Neural cell (in vitro differentiated cells): Measurements from ENCODE around the gene SLC5A5. TPM values are rescaled to one million over a fixed set of nuclear protein-coding genes. Genes with fewer than 3 reads are reported as not detected.
A peak's percentile ranks its signal among the peaks of the same experiment; 100 is the strongest.

Experiments
- H2AFZ ChIP-seq: fragments of 200-600, 300-800 bp; sonication (generic), shearing (Covaris generic); 2 replicates; pipeline ENCODE4 v1.6.0; 2014; ENCODE audit warnings: low read depth, mild to moderate bottlenecking, antibody characterized with exemption, low read length, moderate library complexity
- H3F3A ChIP-seq: fragments of 200-600 bp; shearing (Covaris generic); 2 replicates; pipeline ENCODE4 v1.6.1; 2016; ENCODE audit warnings: mild to moderate bottlenecking, moderate library complexity, mixed read lengths, antibody characterized with exemption, low read length; ENCODE audit not compliant: insufficient read depth, poor library complexity, severe bottlenecking
- H3K27ac ChIP-seq: fragments of 200-600, 300-800 bp; sonication (generic), shearing (Covaris generic); 2 replicates; pipeline ENCODE4 v1.5.1; 2014; ENCODE audit warnings: mild to moderate bottlenecking, low read length, moderate library complexity
- H3K27me3 ChIP-seq: fragments of 300-800, 200-600 bp; sonication (generic), shearing (Covaris generic); 2 replicates; pipeline ENCODE4 v1.6.0; 2014; ENCODE audit warnings: mild to moderate bottlenecking, low read depth, low read length, moderate library complexity; ENCODE audit not compliant: insufficient read depth
- H3K36me3 ChIP-seq: fragments of 300-800, 200-600 bp; sonication (generic), shearing (Covaris generic); 2 replicates; pipeline ENCODE4 v1.5.1; 2014; ENCODE audit warnings: mild to moderate bottlenecking, antibody characterized with exemption, low read length, moderate library complexity; ENCODE audit not compliant: insufficient read depth
- H3K4me2 ChIP-seq: fragments of 300-800, 200-600 bp; sonication (generic), shearing (Covaris generic); 2 replicates; pipeline ENCODE4 v1.6.0; 2014; ENCODE audit warnings: mild to moderate bottlenecking, low read length
- H3K4me3 ChIP-seq: fragments of 300-800, 200-600 bp; sonication (generic), shearing (Covaris generic); 2 replicates; pipeline ENCODE4 v1.5.1; 2014; ENCODE audit warnings: mild to moderate bottlenecking, low read length, moderate library complexity
- H3K79me2 ChIP-seq: fragments of 200-600 bp; shearing (Covaris generic); replicated peaks from 2 replicates; pipeline ENCODE4 v1.6.0; 2014; ENCODE audit warnings: mild to moderate bottlenecking, low read length, moderate library complexity; ENCODE audit not compliant: insufficient read depth
- H3K9ac ChIP-seq: fragments of 300-800, 200-600 bp; sonication (generic), shearing (Covaris generic); 2 replicates; pipeline ENCODE4 v1.6.1; 2016; ENCODE audit warnings: mild to moderate bottlenecking, low read length, mixed read lengths
- H3K9me2 ChIP-seq: fragments of 200-600 bp; shearing (Covaris generic); 2 replicates; pipeline ENCODE4 v1.6.1; 2016; ENCODE audit warnings: mild to moderate bottlenecking, low read length, mixed read lengths; ENCODE audit not compliant: insufficient read depth
- H3K9me3 ChIP-seq: fragments of 200-600, 300-800 bp; sonication (generic), shearing (Covaris generic); 2 replicates; pipeline ENCODE4 v1.6.1; 2016; ENCODE audit warnings: mild to moderate bottlenecking, mixed run types, low read length, moderate library complexity, mixed read lengths
- H4K20me1 ChIP-seq: fragments of 200-600 bp; shearing (Covaris generic); 2 replicates; pipeline ENCODE4 v1.6.1; 2016; ENCODE audit warnings: mild to moderate bottlenecking, mixed run types; ENCODE audit not compliant: insufficient read depth
- EP300 ChIP-seq: fragments of 450-650 bp; conservative IDR thresholded peaks from 2 replicates; pipeline ENCODE4 v1.6.1; 2014; ENCODE audit warnings: antibody characterized with exemption, mild to moderate bottlenecking, moderate library complexity; ENCODE audit not compliant: poor library complexity, severe bottlenecking
- EZH2 ChIP-seq: fragments of 200-600, 300-800 bp; shearing (Covaris generic), sonication (generic); IDR thresholded peaks from 2 replicates; pipeline ENCODE4 v1.6.1; 2014; ENCODE audit warnings: antibody characterized with exemption, low read length, borderline replicate concordance, mild to moderate bottlenecking; ENCODE audit not compliant: insufficient read depth, poor library complexity, severe bottlenecking
- MXI1 ChIP-seq: fragments of 450-650 bp; conservative IDR thresholded peaks from 2 replicates; pipeline ENCODE4 v1.6.1; 2014; ENCODE audit warnings: antibody characterized with exemption, mild to moderate bottlenecking; ENCODE audit not compliant: poor library complexity, severe bottlenecking
- POLR2AphosphoS5 ChIP-seq: IDR thresholded peaks from 2 replicates; pipeline ENCODE4 v1.6.1; 2012
- RAD21 ChIP-seq: fragments of 450-650 bp; conservative IDR thresholded peaks from 2 replicates; pipeline ENCODE4 v1.6.1; 2014; ENCODE audit warnings: antibody characterized with exemption, mild to moderate bottlenecking, moderate library complexity
- SMC3 ChIP-seq: fragments of 450-650 bp; conservative IDR thresholded peaks from 2 replicates; pipeline ENCODE4 v1.6.1; 2014; ENCODE audit warnings: antibody characterized with exemption, mild to moderate bottlenecking, moderate library complexity; ENCODE audit not compliant: poor library complexity
- TAF1 ChIP-seq: IDR thresholded peaks from 2 replicates; pipeline ENCODE4 v1.6.1; 2012; ENCODE audit warnings: low read depth
- polyA plus RNA-seq: library from polyadenylated mRNA; depleted of rRNA; stranded (reverse); fragments of >200 nt; gene quantifications from 2 replicates; pipeline ENCODE4 v1.2.3, GENCODE V29; 2014
- TF ChIP-seq, protein P1 (sequence below): fragments of 450-650 bp; IDR thresholded peaks from 2 replicates; pipeline ENCODE4 v1.5.1; 2014; ENCODE audit warnings: antibody characterized with exemption, mild to moderate bottlenecking, moderate library complexity; ENCODE audit not compliant: poor library complexity, severe bottlenecking
- TF ChIP-seq, protein P2 (sequence below): IDR thresholded peaks from 2 replicates; pipeline ENCODE4 v1.6.1; 2012; ENCODE audit warnings: borderline replicate concordance

Gene SLC5A5
- polyA plus RNA-seq, 1 donor from 2014 or later = not detected

DNA sequence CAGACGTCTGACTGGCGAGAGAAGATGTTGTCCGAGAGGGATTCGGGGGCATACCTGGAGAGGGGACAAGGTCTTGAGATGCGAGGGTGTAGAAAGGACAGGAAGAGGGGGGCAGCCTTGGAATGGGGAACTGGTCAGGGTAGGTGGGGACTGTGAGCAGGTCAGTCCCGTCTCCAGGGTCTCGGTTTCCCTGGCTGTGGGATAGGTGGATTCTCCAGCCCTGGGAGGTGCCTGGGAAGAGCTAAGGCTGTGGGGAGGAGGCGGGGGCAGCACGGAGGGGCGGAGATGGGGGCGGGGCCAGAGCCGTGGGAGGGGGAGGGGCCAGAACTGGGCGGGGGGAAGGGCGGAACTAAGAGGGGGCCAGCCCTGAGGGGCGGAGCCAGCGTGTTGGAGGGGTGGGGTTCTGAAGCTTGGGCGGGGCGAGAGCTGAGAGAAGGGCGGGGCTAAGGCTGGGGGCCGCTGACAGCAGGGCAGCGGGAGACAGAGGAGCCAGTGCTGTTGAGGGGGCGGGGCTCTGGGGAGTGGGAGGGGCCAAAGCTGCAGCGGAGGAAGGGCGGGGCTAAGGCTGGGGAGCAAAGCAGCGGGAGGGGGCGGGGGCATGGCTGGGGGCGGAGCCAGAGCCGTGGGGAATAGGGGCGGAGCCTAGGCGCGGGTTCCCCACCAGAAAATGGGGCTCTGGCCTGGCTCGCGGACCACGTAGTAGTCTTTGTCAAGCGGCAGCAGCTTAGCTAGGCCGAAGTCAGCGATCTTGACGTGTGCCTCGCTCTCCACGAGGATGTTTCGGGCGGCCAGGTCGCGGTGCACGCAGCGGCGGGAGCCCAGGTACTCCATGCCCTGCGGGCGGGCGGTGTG, 41.0 kb upstream of the SLC5A5 start:
- H3F3A ChIP-seq = no peaks in the 10 kb centered on the region
- H3K4me3 ChIP-seq = peak overlapping the region; percentile 67
- peak overlapping the region; percentile 54 for H3K9ac ChIP-seq
- H3K79me2 ChIP-seq = no peaks in the 10 kb centered on the region
- TF ChIP-seq POLR2AphosphoS5 (no peak), EZH2 (no peak), TAF1 (no peak), RAD21 (no peak), EP300 (no peak), SMC3 (no peak), MXI1 (no peak)
- TF ChIP-seq, protein P1, sequence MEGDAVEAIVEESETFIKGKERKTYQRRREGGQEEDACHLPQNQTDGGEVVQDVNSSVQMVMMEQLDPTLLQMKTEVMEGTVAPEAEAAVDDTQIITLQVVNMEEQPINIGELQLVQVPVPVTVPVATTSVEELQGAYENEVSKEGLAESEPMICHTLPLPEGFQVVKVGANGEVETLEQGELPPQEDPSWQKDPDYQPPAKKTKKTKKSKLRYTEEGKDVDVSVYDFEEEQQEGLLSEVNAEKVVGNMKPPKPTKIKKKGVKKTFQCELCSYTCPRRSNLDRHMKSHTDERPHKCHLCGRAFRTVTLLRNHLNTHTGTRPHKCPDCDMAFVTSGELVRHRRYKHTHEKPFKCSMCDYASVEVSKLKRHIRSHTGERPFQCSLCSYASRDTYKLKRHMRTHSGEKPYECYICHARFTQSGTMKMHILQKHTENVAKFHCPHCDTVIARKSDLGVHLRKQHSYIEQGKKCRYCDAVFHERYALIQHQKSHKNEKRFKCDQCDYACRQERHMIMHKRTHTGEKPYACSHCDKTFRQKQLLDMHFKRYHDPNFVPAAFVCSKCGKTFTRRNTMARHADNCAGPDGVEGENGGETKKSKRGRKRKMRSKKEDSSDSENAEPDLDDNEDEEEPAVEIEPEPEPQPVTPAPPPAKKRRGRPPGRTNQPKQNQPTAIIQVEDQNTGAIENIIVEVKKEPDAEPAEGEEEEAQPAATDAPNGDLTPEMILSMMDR = no peak
- TF ChIP-seq, protein P2, sequence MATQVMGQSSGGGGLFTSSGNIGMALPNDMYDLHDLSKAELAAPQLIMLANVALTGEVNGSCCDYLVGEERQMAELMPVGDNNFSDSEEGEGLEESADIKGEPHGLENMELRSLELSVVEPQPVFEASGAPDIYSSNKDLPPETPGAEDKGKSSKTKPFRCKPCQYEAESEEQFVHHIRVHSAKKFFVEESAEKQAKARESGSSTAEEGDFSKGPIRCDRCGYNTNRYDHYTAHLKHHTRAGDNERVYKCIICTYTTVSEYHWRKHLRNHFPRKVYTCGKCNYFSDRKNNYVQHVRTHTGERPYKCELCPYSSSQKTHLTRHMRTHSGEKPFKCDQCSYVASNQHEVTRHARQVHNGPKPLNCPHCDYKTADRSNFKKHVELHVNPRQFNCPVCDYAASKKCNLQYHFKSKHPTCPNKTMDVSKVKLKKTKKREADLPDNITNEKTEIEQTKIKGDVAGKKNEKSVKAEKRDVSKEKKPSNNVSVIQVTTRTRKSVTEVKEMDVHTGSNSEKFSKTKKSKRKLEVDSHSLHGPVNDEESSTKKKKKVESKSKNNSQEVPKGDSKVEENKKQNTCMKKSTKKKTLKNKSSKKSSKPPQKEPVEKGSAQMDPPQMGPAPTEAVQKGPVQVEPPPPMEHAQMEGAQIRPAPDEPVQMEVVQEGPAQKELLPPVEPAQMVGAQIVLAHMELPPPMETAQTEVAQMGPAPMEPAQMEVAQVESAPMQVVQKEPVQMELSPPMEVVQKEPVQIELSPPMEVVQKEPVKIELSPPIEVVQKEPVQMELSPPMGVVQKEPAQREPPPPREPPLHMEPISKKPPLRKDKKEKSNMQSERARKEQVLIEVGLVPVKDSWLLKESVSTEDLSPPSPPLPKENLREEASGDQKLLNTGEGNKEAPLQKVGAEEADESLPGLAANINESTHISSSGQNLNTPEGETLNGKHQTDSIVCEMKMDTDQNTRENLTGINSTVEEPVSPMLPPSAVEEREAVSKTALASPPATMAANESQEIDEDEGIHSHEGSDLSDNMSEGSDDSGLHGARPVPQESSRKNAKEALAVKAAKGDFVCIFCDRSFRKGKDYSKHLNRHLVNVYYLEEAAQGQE = no peak
- no peaks in the 10 kb centered on the region for H3K27me3 ChIP-seq
- no peaks in the 10 kb centered on the region for H3K9me2 ChIP-seq
- peak overlapping the region; percentile 60 for H2AFZ ChIP-seq
- H3K9me3 ChIP-seq = no peaks in the 10 kb centered on the region
- H3K4me2 ChIP-seq = peak overlapping the region; percentile 46
- H4K20me1 ChIP-seq = no peaks in the 10 kb centered on the region
- no peaks in the 10 kb centered on the region for H3K36me3 ChIP-seq
- peak overlapping the region; percentile 51 for H3K27ac ChIP-seq

GRCh38 chr19:17831419-17831888, 40.3 kb upstream of the SLC5A5 start:
- Histone ChIP-seq H3K36me3 (no peaks in the 10 kb centered on the region), H3K27me3 (no peaks in the 10 kb centered on the region), H3K79me2 (no peaks in the 10 kb centered on the region), H4K20me1 (no peaks in the 10 kb centered on the region), H3K4me3 (peak overlapping the region; percentile 58), H3K9me2 (no peaks in the 10 kb centered on the region), H3K9ac (peak overlapping the region; percentile 12), H2AFZ (no peak overlapping the region), H3K27ac (no peak overlapping the region), H3F3A (no peaks in the 10 kb centered on the region), H3K9me3 (no peaks in the 10 kb centered on the region), H3K4me2 (no peak overlapping the region)
- TF ChIP-seq TAF1 = no peak
- TF ChIP-seq RAD21 = no peak
- TF ChIP-seq SMC3 = no peak
- no peak for TF ChIP-seq MXI1
- no peak for TF ChIP-seq EP300
- TF ChIP-seq, protein P1 = no peak
- TF ChIP-seq POLR2AphosphoS5 = no peak
- TF ChIP-seq, protein P2 = no peak
- TF ChIP-seq EZH2 = no peak
